Left ventricle myocardium inferior (tissue), 1 donor: ENCODE results near the gene H2AZ2. TPM values are rescaled to one million over a fixed set of nuclear protein-coding genes. Genes with fewer than 3 reads are reported as not detected.
"Not testable (repeated sequence)": the region's sequence is repeated elsewhere in the genome, so short reads cannot be mapped to it uniquely, and the experiment has no call there.

Experiments
- DNase-seq: peaks from one replicate; pipeline ENCODE4 v3.0.0-alpha.2; 2020
- H3K27ac ChIP-seq: fragments of 200-600 bp; replicated peaks from 2 replicates; pipeline ENCODE4 v1.8.0; 2021
- H3K27me3 ChIP-seq: fragments of 200-600 bp; 2 replicates; pipeline ENCODE4 v1.8.0; 2021; ENCODE audit warnings: low read depth
- H3K36me3 ChIP-seq: fragments of 200-600 bp; 2 replicates; pipeline ENCODE4 v1.8.0; 2021
- H3K4me1 ChIP-seq: fragments of 200-600 bp; 2 replicates; pipeline ENCODE4 v1.8.0; 2021
- H3K4me3 ChIP-seq: fragments of 200-600 bp; 2 replicates; pipeline ENCODE4 v1.8.0; 2021; ENCODE audit warnings: mild to moderate bottlenecking, moderate library complexity
- H3K9me3 ChIP-seq: fragments of 200-600 bp; replicated peaks from 2 replicates; pipeline ENCODE4 v1.8.0; 2021
- intact Hi-C: fragments of 100-400 bp; cut with micrococcal nuclease; formaldehyde crosslinking; loops from one replicate; pipeline ENCODE4 v1.11.0; 2022
- total RNA-seq: library from RNA; stranded (reverse); fragmentation: NEBNext Ultra II Directional; extraction: Animal tissue kit (Norgen Biotek cat#: 25700); gene quantifications from one replicate; pipeline ENCODE4 v1.2.1, GENCODE V29; 2021
- TF ChIP-seq, protein P1 (sequence below): fragments of 200-600 bp; IDR thresholded peaks from 2 replicates; pipeline ENCODE4 v1.8.0; 2021; ENCODE audit warnings: antibody characterized with exemption, mild to moderate bottlenecking, borderline replicate concordance
- donor health status: DM: no; HTN: yes; CAD: no; lungs with severe emphysema.

H2AZ2 gene
- total RNA-seq, 1 donor from 2014 or later = 265 TPM

DNA sequence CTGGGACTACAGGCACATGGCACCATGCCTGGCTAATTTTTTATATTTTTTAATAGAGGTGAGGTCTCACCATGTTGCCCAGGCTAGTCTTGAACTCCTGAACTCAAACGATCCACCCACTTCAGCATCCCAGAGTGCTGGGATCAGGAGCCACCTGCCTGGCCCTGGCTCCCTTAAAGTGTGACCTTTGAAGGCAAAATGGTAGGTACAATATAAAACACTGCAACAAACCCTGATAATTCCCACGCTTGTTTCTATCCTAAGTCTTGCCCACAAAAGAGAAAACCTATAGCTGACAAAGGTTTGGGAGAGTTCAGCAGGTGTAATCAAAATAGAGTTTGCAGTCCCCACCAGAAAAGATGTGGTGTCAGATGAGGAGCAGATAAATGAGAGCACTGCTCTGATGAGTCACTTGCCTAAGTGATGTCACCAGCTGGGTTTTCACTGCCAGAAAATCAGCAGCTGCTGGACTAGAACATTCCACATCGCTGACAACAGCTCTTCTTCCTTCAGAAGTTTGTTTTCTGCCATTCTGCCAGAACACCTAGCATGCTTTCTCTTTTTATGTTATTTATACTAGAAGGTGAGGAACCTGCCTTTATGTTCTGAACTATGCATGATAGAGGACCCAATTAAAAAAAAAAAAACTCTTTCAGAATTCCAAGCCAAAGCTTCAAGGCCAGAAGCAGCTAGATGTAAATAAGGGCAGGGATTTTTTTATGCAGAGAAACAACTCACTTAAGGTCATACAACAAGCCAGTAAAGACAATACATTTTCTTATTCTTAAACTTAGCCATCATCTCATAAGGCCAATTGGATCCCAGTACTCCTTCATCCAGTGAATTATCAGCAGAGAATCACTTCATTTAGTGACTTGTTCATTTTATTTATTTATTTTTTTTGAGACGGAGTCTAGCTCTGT is 19.4 kb upstream of the H2AZ2 start:
- peak overlapping the region; percentile 14 for H3K27ac ChIP-seq
- H3K9me3 ChIP-seq = no peaks in the 10 kb centered on the region
- intact Hi-C loops = no loop called here
- H3K36me3 ChIP-seq = no peaks in the 10 kb centered on the region
- no peak overlapping the region for H3K4me3 ChIP-seq
- DNase-seq = no peak
- TF ChIP-seq, protein P1, sequence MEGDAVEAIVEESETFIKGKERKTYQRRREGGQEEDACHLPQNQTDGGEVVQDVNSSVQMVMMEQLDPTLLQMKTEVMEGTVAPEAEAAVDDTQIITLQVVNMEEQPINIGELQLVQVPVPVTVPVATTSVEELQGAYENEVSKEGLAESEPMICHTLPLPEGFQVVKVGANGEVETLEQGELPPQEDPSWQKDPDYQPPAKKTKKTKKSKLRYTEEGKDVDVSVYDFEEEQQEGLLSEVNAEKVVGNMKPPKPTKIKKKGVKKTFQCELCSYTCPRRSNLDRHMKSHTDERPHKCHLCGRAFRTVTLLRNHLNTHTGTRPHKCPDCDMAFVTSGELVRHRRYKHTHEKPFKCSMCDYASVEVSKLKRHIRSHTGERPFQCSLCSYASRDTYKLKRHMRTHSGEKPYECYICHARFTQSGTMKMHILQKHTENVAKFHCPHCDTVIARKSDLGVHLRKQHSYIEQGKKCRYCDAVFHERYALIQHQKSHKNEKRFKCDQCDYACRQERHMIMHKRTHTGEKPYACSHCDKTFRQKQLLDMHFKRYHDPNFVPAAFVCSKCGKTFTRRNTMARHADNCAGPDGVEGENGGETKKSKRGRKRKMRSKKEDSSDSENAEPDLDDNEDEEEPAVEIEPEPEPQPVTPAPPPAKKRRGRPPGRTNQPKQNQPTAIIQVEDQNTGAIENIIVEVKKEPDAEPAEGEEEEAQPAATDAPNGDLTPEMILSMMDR = no peak
- H3K4me1 ChIP-seq = peaks cover 6% of the 10 kb centered on the region
- no peaks in the 10 kb centered on the region for H3K27me3 ChIP-seq

DNA sequence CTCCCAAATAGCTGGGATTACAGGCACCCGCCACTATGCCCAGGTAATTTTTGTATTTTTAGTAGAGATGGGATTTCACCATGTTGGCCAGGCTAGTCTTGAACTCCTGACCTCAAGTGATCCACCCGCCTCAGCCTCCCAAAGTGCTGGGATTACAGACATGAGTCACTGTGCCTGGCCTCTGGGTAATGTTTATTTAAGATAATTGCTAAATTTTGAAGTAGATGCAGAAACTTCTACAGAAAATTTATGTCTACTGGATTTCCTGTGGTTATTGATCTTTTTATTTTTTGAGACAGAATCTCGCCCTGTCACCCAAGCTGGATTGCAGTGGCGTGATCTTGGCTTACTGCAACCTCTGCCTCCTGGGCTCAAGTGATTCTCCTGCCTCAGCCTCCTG is 14.1 kb upstream of the H2AZ2 start:
- H3K36me3 ChIP-seq, intact Hi-C loops, H3K27me3 ChIP-seq, H3K4me3 ChIP-seq, H3K27ac ChIP-seq, H3K9me3 ChIP-seq, H3K4me1 ChIP-seq, DNase-seq: not testable (repeated sequence)

- no peak for DNase-seq
- TF ChIP-seq, protein P1 = no peak
- Histone ChIP-seq H3K27ac (no peak overlapping the region), H3K9me3 (no peaks in the 10 kb centered on the region), H3K4me3 (no peak overlapping the region), H3K27me3 (no peaks in the 10 kb centered on the region), H3K36me3 (no peaks in the 10 kb centered on the region), H3K4me1 (no peaks in the 10 kb centered on the region)
- intact Hi-C loops = loop anchor here (10.0 kb wide), 1 partner anchor 277 kb away; no protein-coding TSS in a partner anchor
These were observed 10.3 kb upstream of the H2AZ2 start for GRCh38 chr7:44858161-44858560.

GRCh38 chr7:44854644-44855364 is 6.9 kb upstream of the H2AZ2 start:
- DNase-seq = no peak
- no peaks in the 10 kb centered on the region for H3K4me1 ChIP-seq
- intact Hi-C loops = loop anchor here (10.0 kb wide), 1 partner anchor 280 kb away; no protein-coding TSS in a partner anchor
- no peaks in the 10 kb centered on the region for H3K9me3 ChIP-seq
- no peaks in the 10 kb centered on the region for H3K36me3 ChIP-seq
- H3K27me3 ChIP-seq = no peaks in the 10 kb centered on the region
- TF ChIP-seq, protein P1 = no peak
- H3K27ac ChIP-seq = no peak overlapping the region
- no peak overlapping the region for H3K4me3 ChIP-seq

GRCh38 chr7:44853391-44853790 is 5.5 kb upstream of the H2AZ2 start:
- Histone ChIP-seq H3K27ac (no peak overlapping the region), H3K36me3 (no peaks in the 10 kb centered on the region), H3K9me3 (no peaks in the 10 kb centered on the region), H3K4me3 (no peak overlapping the region), H3K4me1 (peaks cover 9% of the 10 kb centered on the region), H3K27me3 (no peaks in the 10 kb centered on the region)
- TF ChIP-seq, protein P1 = no peak
- DNase-seq = no peak
- intact Hi-C loops = loop anchor here (10.0 kb wide), 1 partner anchor 281 kb away; no protein-coding TSS in a partner anchor
